Adrenal gland (tissue), 5 donors: ENCODE data around the gene AUTS2.

Experiments used
- POLR2A ChIP-seq, 2 donors: fragments of 450-650 bp; IDR thresholded peaks; one replicate each; pipeline ENCODE4 v1.6.1; 2017; ENCODE audit warnings: antibody characterized with exemption in 2 of 2, mild to moderate bottlenecking in 2 of 2, moderate library complexity in 1 of 2
- TF ChIP-seq, protein P1 (sequence below), 6 experiments: fragments of 450-650 bp in 4 of 6; fragments of 200-600 bp in 2 of 6; sonication (generic) in 1 of 6; IDR thresholded peaks; 1 replicate in 5 of 6; 2 replicates in 1 of 6; pipeline versions ENCODE4 v1.5.1 to v1.8.0; 2016 to 2021; ENCODE audit warnings: antibody characterized with exemption in 6 of 6, mild to moderate bottlenecking in 2 of 6, moderate library complexity in 1 of 6
- donor health status: DM: no; HTN: no; CAD: no.

DNA sequence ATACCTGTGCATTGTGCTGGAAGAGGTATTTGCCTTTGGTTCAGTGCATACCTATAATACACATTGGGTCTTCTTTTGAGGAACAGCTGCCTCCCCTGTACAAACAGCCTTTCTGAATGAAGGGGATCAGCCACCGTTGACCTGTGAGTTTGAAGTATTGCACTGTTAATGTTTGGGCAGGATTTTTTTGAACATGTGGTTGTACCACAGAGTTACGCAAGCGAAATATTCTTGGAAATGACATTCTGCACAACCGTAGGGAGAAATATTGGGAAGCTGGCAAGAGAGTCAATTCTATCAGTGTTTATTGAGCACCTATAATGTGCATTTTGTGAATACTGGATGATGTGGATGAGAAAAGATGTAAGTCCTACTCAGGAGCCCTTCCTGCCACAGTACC is 270.6 kb downstream of the AUTS2 start:
- TF ChIP-seq, protein P1, sequence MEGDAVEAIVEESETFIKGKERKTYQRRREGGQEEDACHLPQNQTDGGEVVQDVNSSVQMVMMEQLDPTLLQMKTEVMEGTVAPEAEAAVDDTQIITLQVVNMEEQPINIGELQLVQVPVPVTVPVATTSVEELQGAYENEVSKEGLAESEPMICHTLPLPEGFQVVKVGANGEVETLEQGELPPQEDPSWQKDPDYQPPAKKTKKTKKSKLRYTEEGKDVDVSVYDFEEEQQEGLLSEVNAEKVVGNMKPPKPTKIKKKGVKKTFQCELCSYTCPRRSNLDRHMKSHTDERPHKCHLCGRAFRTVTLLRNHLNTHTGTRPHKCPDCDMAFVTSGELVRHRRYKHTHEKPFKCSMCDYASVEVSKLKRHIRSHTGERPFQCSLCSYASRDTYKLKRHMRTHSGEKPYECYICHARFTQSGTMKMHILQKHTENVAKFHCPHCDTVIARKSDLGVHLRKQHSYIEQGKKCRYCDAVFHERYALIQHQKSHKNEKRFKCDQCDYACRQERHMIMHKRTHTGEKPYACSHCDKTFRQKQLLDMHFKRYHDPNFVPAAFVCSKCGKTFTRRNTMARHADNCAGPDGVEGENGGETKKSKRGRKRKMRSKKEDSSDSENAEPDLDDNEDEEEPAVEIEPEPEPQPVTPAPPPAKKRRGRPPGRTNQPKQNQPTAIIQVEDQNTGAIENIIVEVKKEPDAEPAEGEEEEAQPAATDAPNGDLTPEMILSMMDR (IDR thresholded peaks at IDR 0.05): no peak
- no peak for TF ChIP-seq POLR2A (IDR thresholded peaks at IDR 0.05)
